ENCODE results near the gene ALS2CL.

ALS2CL gene

DNA sequence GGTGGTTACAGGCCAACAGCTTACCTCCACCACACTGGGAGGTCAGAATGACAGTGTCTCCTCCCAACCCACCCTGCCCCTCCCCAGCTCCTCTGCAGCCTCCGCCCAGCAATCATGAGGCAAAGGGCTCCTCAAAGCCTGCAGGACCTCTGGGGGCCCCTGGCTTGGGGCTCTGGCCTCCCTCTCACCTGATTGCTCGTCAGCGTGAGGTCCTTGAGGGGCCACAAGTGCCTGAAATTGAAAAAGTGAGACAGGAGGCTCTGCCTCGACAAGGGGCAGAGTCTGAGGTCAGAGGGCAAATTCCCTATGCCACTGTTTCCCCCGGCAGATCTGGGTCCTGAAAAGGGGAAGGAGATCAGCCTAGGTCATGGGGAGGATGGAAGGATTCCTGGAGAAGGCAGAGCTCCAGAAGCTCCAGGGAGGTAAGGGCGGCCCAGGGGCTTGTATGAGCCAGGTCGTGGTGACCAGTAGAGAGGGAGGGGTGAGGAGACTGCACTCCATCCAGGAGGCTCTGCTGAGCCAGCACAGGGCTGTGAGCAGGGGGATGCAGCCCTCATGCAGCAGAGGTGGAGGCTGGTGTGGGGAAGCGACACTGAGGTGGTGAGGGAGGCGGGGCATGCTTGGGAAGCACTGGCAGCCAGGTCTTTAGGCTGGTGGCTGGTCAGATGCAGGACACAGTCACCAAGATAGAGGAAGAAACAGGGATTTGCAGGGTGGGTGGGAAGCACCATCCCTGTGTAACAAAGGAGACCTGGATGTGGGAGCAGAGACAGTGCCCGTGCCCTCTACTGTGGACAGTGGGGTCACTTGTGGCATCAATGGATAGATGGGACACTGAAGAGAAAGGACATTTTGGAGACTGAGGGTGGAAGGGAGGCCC is 20.1 kb downstream of the ALS2CL start:
- FAIRE-seq (no peak), DNase-seq (ENCODE audit: insufficient read length) (no peak)
- TF ChIP-seq TAF1 (IDR thresholded peaks at IDR 0.05; ENCODE audit: borderline replicate concordance, low read depth, low read length) (no peak), POLR2AphosphoS5 (IDR thresholded peaks at IDR 0.05; ENCODE audit: low read depth, low read length) (no peak), POLR2A (IDR thresholded peaks at IDR 0.05; ENCODE audit: low read depth, low read length) (no peak)

DNA sequence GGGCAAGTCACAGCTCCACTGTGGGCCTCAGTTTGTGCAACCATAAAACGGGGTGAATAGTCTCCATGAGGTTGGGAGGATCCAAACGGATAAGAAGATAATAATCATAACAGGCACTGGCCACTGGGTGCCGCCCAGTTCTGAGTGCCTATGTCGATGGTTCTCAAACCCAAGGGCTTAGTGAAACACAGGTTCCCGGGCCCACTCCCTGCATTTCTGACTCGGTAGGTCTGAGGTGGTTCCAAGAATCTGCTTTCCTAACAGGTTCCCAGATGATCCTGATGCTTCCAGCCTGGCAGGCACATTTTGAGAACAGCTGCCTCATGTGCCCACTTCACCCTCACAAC is 21.2 kb downstream of the ALS2CL start:
- no peak for DNase-seq (ENCODE audit: insufficient read length)
- no peak for FAIRE-seq
- TF ChIP-seq POLR2A (IDR thresholded peaks at IDR 0.05; ENCODE audit: low read depth, low read length) (no peak), TAF1 (IDR thresholded peaks at IDR 0.05; ENCODE audit: borderline replicate concordance, low read depth, low read length) (no peak), POLR2AphosphoS5 (IDR thresholded peaks at IDR 0.05; ENCODE audit: low read depth, low read length) (no peak)

DNA sequence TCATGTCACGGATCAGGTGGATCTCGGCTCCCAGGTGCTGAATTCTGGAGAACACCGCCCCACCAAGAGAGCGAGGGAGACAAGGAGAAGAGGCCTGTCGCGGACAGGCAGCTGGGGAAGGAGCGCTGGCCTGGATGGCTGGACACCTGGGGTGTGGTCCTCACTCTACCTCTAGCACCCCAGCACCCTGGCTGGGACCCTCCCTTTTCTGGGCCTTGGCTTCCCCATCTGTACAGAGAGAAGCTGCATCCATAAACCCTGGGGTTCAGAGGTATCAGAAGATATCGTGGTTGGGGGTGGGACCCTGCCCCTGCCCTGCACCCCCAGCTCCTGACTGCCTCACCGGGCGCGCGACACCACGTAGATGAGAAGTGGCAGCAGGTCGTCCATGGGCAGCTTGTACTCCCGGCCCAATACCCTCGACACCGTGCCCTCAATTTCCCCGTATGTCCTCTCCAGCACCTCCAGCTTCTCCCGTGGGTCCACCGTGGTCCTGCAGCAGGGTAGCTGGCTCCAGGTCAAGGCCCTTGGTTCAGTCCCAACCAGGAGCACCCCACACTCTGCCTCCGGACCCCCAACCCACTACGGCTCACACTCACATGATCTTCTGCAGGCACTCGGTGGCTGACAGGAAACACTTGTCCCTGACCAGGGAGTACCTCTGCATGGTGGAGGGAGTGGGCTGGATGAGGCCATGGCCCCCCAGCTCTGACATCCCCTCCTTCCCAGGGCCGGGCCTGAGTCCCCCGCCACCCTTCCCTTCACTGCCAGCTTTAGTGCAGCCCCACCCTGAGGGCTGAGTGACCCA is 21.7 kb downstream of the ALS2CL start:
- DNase-seq (ENCODE audit: insufficient read length) (peak; percentile 2), FAIRE-seq (no peak)
- TF ChIP-seq TAF1 (IDR thresholded peaks at IDR 0.05; ENCODE audit: borderline replicate concordance, low read depth, low read length) = no peak
- no peak for TF ChIP-seq POLR2AphosphoS5 (IDR thresholded peaks at IDR 0.05; ENCODE audit: low read depth, low read length)
- no peak for TF ChIP-seq POLR2A (IDR thresholded peaks at IDR 0.05; ENCODE audit: low read depth, low read length)

DNA sequence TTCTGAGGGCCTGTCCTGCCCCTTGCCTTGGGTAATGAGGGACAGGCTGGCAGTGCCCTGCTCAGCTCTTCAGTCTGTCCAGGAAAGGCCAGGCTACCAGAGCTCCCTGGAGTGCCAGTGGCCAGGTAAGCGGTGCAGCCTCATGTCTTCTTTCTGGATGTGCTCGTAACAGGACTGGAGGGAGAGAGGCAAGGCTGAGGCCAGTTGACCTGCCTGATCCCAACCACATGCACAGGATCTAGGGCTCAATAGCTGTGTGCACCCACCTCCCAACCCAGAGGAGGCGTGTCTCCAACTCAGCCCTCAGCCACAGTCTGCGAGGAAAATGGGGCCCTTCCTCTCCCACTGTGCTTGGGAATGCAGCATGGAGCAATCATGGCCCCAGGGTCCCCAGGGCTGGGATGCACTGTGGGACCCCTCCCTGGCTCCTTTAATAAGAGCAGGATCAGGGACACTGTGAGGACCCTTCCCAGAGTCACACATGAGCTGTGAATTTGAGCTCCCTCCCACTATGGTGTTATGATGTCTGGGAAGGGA is 22.5 kb downstream of the ALS2CL start:
- DNase-seq (ENCODE audit: insufficient read length) (peak; percentile 6), FAIRE-seq (no peak)
- no peak for TF ChIP-seq POLR2AphosphoS5 (IDR thresholded peaks at IDR 0.05; ENCODE audit: low read depth, low read length)
- TF ChIP-seq TAF1 (IDR thresholded peaks at IDR 0.05; ENCODE audit: borderline replicate concordance, low read depth, low read length) = no peak
- no peak for TF ChIP-seq POLR2A (IDR thresholded peaks at IDR 0.05; ENCODE audit: low read depth, low read length)

DNA sequence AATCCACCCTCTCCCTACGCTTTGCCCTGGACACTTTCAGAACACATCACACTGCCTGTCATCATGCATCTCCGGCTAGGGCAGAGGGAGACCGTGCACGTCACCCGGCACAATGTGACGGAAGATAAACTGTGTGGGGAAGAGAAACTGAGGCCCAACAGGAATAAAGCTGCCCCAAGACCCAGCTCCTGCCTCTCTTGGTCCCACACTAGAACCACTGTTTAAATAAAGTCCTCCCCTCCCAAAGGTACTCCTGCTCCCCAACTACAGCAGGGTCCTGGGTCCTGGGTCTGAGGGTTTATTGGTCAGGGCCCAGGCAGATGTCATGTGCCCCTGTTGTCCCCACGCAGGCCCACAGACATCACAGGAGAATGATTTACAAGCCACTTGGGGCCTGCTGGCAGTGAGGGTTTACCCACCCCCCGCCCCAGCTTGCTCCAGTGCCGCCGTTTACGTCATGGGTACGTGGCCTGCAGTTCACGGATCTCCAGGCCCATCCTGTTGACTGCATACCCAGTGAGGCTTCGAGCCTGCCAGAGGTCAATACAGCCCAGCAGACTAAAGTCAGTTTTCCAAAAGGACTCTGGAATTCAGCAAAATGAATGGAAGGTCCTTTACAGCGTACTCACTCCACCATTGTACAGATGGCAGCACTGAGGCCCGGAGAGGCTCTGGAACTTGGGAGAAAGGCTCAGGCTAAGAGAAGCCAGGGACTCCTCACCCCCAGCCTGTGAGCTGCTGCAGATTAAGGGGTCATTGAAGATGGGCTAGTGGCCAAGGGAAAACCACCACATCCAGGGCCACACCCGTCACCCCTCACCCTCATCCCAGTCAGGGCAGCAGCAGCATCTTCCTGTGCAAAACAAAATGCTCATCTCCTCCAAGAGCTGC is 23.2 kb downstream of the ALS2CL start:
- TF ChIP-seq POLR2A (IDR thresholded peaks at IDR 0.05; ENCODE audit: low read depth, low read length) (no peak), TAF1 (IDR thresholded peaks at IDR 0.05; ENCODE audit: borderline replicate concordance, low read depth, low read length) (no peak), POLR2AphosphoS5 (IDR thresholded peaks at IDR 0.05; ENCODE audit: low read depth, low read length) (no peak)
- DNase-seq (ENCODE audit: insufficient read length) (peak; percentile 5), FAIRE-seq (no peak)

DNA sequence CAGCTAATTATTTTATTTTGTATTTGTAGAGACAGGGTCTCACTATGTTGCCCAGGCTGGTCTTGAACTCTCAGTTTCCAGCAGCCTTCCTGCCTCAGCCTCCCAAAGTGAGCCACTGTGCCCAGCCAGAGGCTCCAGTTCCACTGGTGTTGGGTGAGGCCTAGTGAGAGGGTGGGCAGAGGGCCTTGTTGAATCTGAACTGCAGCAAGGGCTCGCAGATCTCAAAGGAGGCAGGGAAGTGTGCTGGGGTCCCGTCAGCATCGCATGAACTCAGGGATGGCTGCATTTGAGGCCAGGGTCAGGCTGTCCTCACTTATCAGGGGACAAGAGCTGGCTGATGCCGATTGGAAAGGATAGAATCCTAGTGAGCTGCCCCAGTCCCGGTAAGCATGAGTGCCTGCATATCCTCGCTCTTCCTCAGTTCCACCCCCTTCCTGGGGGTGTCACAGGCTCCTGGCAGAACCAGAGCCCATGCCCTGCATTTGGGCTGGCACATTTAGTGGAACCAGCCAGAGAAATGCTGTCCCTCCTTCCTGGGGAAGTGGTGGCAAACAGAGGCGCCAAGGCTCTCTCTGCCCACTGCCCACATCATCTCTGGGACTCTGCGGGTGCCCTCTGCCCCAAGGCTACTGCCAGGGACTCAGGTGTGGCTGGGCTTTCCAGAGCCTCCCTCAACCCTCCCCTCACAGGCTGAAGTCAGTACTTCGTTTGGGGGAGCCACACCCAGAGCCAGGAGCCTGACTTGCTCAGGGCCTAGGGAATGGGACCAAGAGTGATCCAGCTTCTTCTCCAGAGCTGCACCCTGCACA is 24.1 kb downstream of the ALS2CL start:
- no peak for TF ChIP-seq TAF1 (IDR thresholded peaks at IDR 0.05; ENCODE audit: borderline replicate concordance, low read depth, low read length)
- no peak for TF ChIP-seq POLR2AphosphoS5 (IDR thresholded peaks at IDR 0.05; ENCODE audit: low read depth, low read length)
- no peak for TF ChIP-seq POLR2A (IDR thresholded peaks at IDR 0.05; ENCODE audit: low read depth, low read length)
- DNase-seq (ENCODE audit: insufficient read length) (peak; percentile 11), FAIRE-seq (no peak)

DNA sequence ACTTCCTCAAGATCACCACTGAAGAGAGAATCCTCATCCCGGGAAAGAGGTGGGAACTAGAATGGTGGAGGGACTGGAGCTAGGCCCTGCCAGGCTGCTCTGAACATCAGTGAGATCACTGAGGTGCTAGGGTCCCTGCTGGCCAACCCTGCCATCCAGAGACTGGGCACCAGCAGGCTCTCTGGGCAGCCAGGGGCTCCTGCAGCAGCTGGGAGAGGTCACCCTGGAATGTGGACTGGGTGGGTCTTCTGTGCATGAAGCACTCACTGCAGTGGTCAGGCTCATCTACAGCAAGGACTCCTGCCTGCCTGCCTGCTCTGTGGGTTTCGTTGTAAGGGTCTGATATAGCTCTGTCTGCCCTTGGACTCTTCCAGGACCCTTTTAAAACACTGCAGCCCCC is 24.9 kb downstream of the ALS2CL start:
- no peak for TF ChIP-seq POLR2A (IDR thresholded peaks at IDR 0.05; ENCODE audit: low read depth, low read length)
- TF ChIP-seq POLR2AphosphoS5 (IDR thresholded peaks at IDR 0.05; ENCODE audit: low read depth, low read length) = no peak
- TF ChIP-seq TAF1 (IDR thresholded peaks at IDR 0.05; ENCODE audit: borderline replicate concordance, low read depth, low read length) = no peak
- DNase-seq (ENCODE audit: insufficient read length) (peak; percentile 12), FAIRE-seq (no peak)

DNA sequence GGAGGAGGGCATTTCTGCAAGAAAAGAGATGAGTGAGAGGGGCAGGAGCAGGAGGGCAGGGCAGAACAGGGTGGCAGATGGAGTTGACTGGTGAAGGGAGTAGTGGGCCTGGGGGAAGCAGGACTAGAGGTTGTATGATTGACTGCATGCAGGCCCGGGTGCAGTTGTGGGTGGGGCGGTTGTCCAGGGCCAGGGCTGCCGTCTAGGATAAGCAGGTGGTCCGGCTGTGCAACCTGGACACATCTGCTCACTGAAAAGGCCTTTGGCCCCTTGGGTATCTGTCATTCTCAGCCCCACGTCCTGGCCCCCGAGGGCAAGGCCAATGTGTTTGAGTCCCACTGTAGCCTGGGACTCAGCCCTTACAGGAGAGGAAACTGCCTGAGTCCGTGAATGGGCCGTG is 25.4 kb downstream of the ALS2CL start:
- no peak for FAIRE-seq
- no peak for TF ChIP-seq POLR2A (IDR thresholded peaks at IDR 0.05; ENCODE audit: low read depth, low read length)
- TF ChIP-seq POLR2AphosphoS5 (IDR thresholded peaks at IDR 0.05; ENCODE audit: low read depth, low read length) = no peak
- no peak for TF ChIP-seq TAF1 (IDR thresholded peaks at IDR 0.05; ENCODE audit: borderline replicate concordance, low read depth, low read length)
- peak; percentile 7 for DNase-seq (ENCODE audit: insufficient read length)

DNA sequence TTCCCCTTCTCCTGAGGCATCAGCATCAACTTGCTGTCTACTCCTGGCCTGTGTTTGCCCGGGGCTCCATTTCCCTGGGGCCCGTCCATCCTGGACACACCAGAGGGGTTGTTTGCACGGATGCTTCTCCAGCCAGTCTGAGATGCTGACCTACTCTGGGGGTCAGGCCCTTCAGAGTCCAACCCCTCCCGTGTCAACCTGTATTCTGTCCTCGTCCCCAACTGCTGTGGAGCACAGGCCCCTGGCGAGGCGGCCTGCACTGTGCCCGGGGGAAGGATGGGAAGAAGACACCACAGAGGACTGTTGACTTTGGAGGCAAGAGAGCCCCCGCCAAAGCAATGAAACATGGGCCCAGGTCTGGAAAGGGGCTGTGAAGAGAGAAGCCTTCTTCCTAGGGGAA is 25.8 kb downstream of the ALS2CL start:
- DNase-seq (ENCODE audit: insufficient read length) (no peak), FAIRE-seq (no peak)
- no peak for TF ChIP-seq POLR2AphosphoS5 (IDR thresholded peaks at IDR 0.05; ENCODE audit: low read depth, low read length)
- no peak for TF ChIP-seq TAF1 (IDR thresholded peaks at IDR 0.05; ENCODE audit: borderline replicate concordance, low read depth, low read length)
- TF ChIP-seq POLR2A (IDR thresholded peaks at IDR 0.05; ENCODE audit: low read depth, low read length) = no peak

DNA sequence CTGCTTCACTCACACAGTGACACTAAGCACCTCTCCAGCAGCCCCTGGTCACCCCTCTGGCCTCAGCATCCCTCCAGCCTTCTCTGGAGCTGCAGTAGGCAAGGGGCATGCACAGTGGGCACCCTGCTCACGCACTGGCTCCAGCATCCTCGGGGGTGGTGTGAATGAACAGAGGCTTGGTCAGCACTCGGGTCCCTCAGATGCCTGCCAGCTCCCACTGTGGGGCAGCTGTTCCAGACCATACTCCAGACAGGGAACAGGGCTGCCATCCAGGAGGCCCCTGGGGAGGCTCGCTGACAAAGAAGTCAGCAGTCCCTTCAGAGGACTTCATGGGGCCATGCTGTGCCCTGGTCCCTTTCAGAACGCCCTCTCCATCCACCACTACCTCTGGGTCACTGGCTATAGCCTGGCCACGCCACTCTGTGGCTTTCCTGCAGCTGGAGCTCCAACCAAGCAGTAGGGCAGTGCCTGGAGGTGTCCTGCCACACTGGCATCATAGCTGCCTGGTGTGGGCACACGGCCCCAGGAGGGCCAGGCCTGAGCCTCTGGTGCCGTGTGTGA is 26.3 kb downstream of the ALS2CL start:
- FAIRE-seq (no peak), DNase-seq (ENCODE audit: insufficient read length) (peak; percentile 9)
- TF ChIP-seq TAF1 (IDR thresholded peaks at IDR 0.05; ENCODE audit: borderline replicate concordance, low read depth, low read length) = no peak
- no peak for TF ChIP-seq POLR2AphosphoS5 (IDR thresholded peaks at IDR 0.05; ENCODE audit: low read depth, low read length)
- no peak for TF ChIP-seq POLR2A (IDR thresholded peaks at IDR 0.05; ENCODE audit: low read depth, low read length)

Data from GM12892 (cell line).